Measurements from ENCODE around the gene KCNC1. TPM values are rescaled to one million over a fixed set of nuclear protein-coding genes. Genes with fewer than 3 reads are reported as not detected.

The KCNC1 gene
- total RNA-seq, 1 donor from 2014 or later = not detected

DNA sequence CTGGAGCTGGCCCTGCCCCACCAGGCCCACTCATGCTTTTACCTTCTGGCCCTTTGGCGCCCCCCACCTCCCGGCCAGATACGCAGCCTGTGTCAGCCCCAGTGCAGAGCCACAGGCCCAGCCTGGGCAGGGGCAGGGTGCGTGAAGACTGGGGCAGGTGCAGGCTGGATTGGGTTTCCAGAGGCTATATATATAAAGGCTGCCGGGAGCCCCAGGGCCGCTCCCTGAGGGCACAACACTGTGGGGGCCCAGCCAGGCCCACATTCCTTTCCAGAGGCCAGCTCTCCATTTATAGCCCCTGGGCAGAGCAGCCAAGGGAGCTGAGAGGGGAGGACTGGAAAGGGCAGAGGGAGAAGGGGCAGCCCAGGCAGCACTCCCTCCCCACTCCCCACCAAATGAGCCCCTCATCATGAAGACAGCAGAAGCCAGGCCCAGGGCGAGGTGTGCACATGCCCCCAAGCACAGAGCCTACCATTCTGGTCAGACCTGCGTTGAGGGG is 20.2 kb upstream of the KCNC1 start:
- no peak overlapping the region for H3K4me3 Mint-ChIP-seq (ENCODE audit: unreplicated experiment)
- TF ChIP-seq, protein P1, sequence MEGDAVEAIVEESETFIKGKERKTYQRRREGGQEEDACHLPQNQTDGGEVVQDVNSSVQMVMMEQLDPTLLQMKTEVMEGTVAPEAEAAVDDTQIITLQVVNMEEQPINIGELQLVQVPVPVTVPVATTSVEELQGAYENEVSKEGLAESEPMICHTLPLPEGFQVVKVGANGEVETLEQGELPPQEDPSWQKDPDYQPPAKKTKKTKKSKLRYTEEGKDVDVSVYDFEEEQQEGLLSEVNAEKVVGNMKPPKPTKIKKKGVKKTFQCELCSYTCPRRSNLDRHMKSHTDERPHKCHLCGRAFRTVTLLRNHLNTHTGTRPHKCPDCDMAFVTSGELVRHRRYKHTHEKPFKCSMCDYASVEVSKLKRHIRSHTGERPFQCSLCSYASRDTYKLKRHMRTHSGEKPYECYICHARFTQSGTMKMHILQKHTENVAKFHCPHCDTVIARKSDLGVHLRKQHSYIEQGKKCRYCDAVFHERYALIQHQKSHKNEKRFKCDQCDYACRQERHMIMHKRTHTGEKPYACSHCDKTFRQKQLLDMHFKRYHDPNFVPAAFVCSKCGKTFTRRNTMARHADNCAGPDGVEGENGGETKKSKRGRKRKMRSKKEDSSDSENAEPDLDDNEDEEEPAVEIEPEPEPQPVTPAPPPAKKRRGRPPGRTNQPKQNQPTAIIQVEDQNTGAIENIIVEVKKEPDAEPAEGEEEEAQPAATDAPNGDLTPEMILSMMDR (IDR thresholded peaks at IDR 0.05; ENCODE audit: unreplicated experiment) = no peak

DNA sequence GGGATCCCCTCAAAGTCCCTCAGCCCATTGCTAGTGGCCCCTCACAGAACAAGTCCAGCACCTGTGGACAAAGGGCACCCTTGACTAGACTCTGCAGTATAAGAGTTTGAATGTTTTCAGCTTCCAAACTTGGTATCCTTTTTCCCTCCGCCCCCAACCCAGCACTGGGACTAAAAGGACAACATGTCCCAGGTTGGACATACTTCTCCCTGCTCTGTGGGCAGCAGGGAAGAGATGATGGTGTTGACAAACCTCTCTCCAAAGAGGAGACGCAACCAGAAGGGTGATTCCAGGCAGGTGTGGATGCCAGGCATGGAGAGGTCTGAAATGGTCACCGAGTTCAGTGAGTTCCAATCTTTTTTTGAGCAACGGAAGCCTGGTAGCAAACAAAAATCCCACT is 19.7 kb upstream of the KCNC1 start:
- Mint-ChIP-seq H3K4me3 (ENCODE audit: unreplicated experiment) (no peak overlapping the region), H3K9me3 (ENCODE audit: unreplicated experiment) (no peaks in the 10 kb centered on the region), H3K36me3 (ENCODE audit: low read depth, unreplicated experiment) (no peaks in the 10 kb centered on the region), H3K27me3 (ENCODE audit: unreplicated experiment) (peaks cover 11% of the 10 kb centered on the region), H3K27ac (ENCODE audit: unreplicated experiment) (no peak overlapping the region), H3K4me1 (ENCODE audit: unreplicated experiment) (no peaks in the 10 kb centered on the region)
- TF ChIP-seq, protein P1 (IDR thresholded peaks at IDR 0.05; ENCODE audit: unreplicated experiment) = no peak
- DNase-seq (ENCODE audit: low spot score) = no peak

More for the DNA sequence above, 20.2 kb upstream of the KCNC1 start:
- Mint-ChIP-seq H3K27ac (ENCODE audit: unreplicated experiment) (no peak overlapping the region), H3K4me1 (ENCODE audit: unreplicated experiment) (no peaks in the 10 kb centered on the region), H3K27me3 (ENCODE audit: unreplicated experiment) (peaks cover 11% of the 10 kb centered on the region), H3K9me3 (ENCODE audit: unreplicated experiment) (no peaks in the 10 kb centered on the region), H3K36me3 (ENCODE audit: low read depth, unreplicated experiment) (no peaks in the 10 kb centered on the region)
- DNase-seq (ENCODE audit: low spot score) = no peak

DNA sequence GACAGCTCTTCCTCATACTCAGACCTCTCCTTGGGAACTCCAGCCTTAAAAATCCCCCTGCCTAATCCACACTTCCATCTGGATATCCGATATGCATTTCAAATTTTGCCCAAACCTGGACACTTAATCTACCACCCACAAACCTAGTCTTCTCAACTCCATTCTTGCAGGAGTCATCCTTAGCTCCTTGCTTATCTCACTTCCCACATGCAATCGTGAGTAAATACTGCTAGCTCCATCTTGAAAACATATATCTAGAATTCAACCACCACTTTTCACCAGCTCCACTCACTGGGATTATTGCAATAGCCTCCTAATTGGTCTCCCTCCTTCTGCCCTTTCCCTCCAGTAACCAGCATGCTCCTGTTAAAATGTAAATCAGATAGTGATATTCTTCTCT is 17.8 kb upstream of the KCNC1 start:
- Mint-ChIP-seq H3K36me3 (ENCODE audit: low read depth, unreplicated experiment) (no peaks in the 10 kb centered on the region), H3K4me3 (ENCODE audit: unreplicated experiment) (no peak overlapping the region), H3K27ac (ENCODE audit: unreplicated experiment) (no peak overlapping the region), H3K9me3 (ENCODE audit: unreplicated experiment) (no peaks in the 10 kb centered on the region), H3K4me1 (ENCODE audit: unreplicated experiment) (no peaks in the 10 kb centered on the region), H3K27me3 (ENCODE audit: unreplicated experiment) (peaks cover 11% of the 10 kb centered on the region)
- DNase-seq (ENCODE audit: low spot score) = no peak
- TF ChIP-seq, protein P1 (IDR thresholded peaks at IDR 0.05; ENCODE audit: unreplicated experiment) = no peak

DNA sequence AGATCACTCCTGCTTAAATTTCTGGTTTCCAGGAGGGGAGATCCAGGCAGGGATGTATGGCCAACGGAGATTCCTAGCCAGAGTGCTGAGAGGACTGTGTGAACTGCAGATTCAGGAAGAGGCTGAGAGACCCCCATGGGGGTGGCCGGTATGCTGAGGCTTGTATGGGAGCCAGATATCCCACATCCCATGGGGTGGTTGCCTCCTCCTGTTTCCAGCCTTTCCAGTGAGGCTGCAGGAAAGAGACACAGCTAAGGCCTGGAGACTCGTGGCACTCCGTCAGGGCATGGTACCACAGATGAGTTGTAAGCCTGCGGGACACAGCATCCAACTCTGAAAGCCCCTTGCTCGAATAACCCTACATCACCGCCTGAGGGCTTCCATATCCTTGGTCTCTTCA is 16.6 kb upstream of the KCNC1 start:
- H3K27me3 Mint-ChIP-seq (ENCODE audit: unreplicated experiment) = peaks cover 12% of the 10 kb centered on the region
- no peaks in the 10 kb centered on the region for H3K36me3 Mint-ChIP-seq (ENCODE audit: low read depth, unreplicated experiment)
- TF ChIP-seq, protein P1 (IDR thresholded peaks at IDR 0.05; ENCODE audit: unreplicated experiment) = no peak
- no peaks in the 10 kb centered on the region for H3K4me1 Mint-ChIP-seq (ENCODE audit: unreplicated experiment)
- H3K27ac Mint-ChIP-seq (ENCODE audit: unreplicated experiment) = no peak overlapping the region
- H3K9me3 Mint-ChIP-seq (ENCODE audit: unreplicated experiment) = no peaks in the 10 kb centered on the region
- no peak overlapping the region for H3K4me3 Mint-ChIP-seq (ENCODE audit: unreplicated experiment)
- no peak for DNase-seq (ENCODE audit: low spot score)

DNA sequence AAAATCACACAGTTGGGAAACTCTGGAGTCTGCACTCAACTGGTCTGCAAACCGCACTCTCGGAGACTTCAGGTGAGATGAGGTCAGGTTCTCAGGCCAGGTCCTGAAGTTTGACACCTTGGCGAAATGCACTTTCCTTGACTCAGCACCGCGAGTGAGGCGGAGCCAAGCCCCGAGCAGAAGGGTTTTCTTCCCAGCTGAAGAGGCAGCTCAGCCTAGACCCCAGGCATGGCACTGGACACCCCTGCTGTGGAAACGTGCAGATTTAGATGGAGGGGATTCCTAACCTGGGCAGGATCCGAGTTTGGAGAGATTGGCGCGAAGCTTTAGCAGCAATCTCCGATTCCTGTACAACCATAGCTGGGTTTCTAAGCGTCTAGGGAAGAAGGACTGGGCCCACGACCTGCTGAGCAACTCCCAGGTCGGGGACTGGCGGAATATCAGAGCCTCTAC is 16.0 kb upstream of the KCNC1 start:
- H3K27ac Mint-ChIP-seq (ENCODE audit: unreplicated experiment) = no peak overlapping the region
- no peaks in the 10 kb centered on the region for H3K36me3 Mint-ChIP-seq (ENCODE audit: low read depth, unreplicated experiment)
- no peaks in the 10 kb centered on the region for H3K4me1 Mint-ChIP-seq (ENCODE audit: unreplicated experiment)
- TF ChIP-seq, protein P1 (IDR thresholded peaks at IDR 0.05; ENCODE audit: unreplicated experiment) = no peak
- no peak for DNase-seq (ENCODE audit: low spot score)
- peaks cover 12% of the 10 kb centered on the region for H3K27me3 Mint-ChIP-seq (ENCODE audit: unreplicated experiment)
- H3K4me3 Mint-ChIP-seq (ENCODE audit: unreplicated experiment) = no peak overlapping the region
- no peaks in the 10 kb centered on the region for H3K9me3 Mint-ChIP-seq (ENCODE audit: unreplicated experiment)

All from endothelial cell (in vitro differentiated cells).